BLaER1 treated with 17β-estradiol and CSF1 and Interleukin-3, amounts not matched to agents 10 nM and 100 nM (cell line): ENCODE results near the gene SLC35F3.
A peak's percentile ranks its signal among the peaks of the same experiment; 100 is the strongest.
"Not testable (repeated sequence)": the region's sequence is repeated elsewhere in the genome, so short reads cannot be mapped to it uniquely, and the experiment has no call there.

ENCODE experiments used
- H3K27ac ChIP-seq, 11 experiments: shearing (Covaris generic); formaldehyde crosslinking; 2 replicates each; pipeline ENCODE4 v1.8.1; 2022
- H3K27me3 ChIP-seq, 11 experiments: shearing (Covaris generic); formaldehyde crosslinking; 2 replicates each; pipeline ENCODE4 v1.8.1; 2022
- H3K36me3 ChIP-seq, 11 experiments: shearing (Covaris generic); formaldehyde crosslinking; 2 replicates each; pipeline ENCODE4 v1.8.1; 2022
- H3K4me1 ChIP-seq, 10 experiments: shearing (Covaris generic); formaldehyde crosslinking; 2 replicates each; pipeline ENCODE4 v1.8.1; 2022
- H3K4me2 ChIP-seq, 11 experiments: shearing (Covaris generic); formaldehyde crosslinking; 2 replicates each; pipeline ENCODE4 v1.8.1; 2022
- H3K4me3 ChIP-seq, 10 experiments: shearing (Covaris generic); formaldehyde crosslinking; 2 replicates each; pipeline ENCODE4 v1.8.1; 2022
- H3K9ac ChIP-seq, 11 experiments: shearing (Covaris generic); formaldehyde crosslinking; 2 replicates each; pipeline ENCODE4 v1.8.1; 2022
- H3K9me3 ChIP-seq, 11 experiments: shearing (Covaris generic); formaldehyde crosslinking; replicated peaks in 1 of 11; 2 replicates each; pipeline ENCODE4 v1.8.1; 2022
- H4K20me1 ChIP-seq, 11 experiments: shearing (Covaris generic); formaldehyde crosslinking; 2 replicates each; pipeline ENCODE4 v1.8.1; 2022
- Cebpa-rat ChIP-seq, 11 experiments: shearing (Covaris generic); IDR thresholded peaks; 2 replicates each; pipeline ENCODE4 v1.8.1; 2022

Gene SLC35F3

DNA sequence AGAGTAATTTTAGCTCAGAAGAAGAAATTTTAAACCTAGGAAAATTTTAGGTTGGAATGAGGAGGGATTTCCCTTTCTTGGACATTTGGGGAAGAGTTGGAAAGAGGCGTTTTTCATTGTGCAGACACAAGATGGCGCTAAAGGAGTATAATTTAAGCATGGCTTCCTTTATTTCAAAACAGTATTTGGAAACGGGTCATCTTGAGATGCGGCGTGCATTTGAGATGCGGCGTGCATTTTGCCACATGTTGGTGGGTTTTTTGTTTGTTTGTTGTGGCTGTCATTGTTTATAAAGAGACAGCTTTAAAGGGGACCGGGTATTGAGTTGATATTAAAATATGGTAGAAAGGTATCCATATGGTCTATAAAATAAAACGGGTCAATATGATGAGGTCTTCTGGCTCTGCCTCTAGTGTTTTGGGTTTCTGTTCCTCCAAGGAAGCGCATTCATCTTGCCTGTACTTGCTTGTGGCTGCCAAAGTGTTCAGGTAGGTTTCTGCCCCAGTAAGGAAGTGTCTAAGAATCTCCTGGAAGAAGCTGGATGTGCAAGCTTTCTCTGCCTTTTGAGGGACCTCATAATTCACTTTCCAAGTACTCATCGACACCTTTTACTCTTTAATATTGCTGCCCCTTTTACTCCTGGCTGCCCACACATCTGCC is 210.3 kb downstream of the SLC35F3 start:
- Histone ChIP-seq H4K20me1 (no peaks in the 10 kb centered on the region), H3K9me3 (no peaks in the 10 kb centered on the region), H3K4me1 (peaks cover 0 to 6% (median 4%) of the 10 kb centered on the region in 10 experiments; a peak in 6 of 20 replicates), H3K27me3 (no peaks in the 10 kb centered on the region), H3K27ac (no peak overlapping the region), H3K4me2 (peak overlapping the region; percentile 26 to 76 (median 64)), H3K4me3 (peak overlapping the region in 5 of 10 experiments; percentile 17 to 36 (median 35); a peak in 7 of 20 replicates), H3K9ac (peak overlapping the region in 5 of 11 experiments; percentile 9 to 24 (median 15); a peak in 2 of 22 replicates), H3K36me3 (no peaks in the 10 kb centered on the region)
- no peak for TF ChIP-seq Cebpa-rat (IDR thresholded peaks at IDR 0.05)

DNA sequence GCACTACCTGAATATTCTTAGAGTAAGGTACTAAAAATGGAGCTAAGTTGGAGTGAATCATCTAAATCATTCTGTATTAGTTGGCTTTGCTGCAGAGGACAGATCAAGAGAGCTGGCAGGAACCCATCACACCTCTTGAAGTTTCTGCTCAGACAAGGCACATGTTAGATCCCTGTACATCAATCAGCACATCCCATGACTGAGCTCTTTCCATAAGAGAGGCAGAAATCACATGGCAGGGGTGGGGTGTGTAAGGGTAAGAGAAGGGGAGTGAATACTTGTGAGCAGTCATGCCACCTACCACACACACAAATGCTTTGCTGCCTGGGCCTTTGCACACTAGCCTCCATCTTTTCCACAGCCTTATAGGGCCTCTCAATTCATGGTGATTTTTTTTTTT is 214.4 kb downstream of the SLC35F3 start:
- H4K20me1 ChIP-seq: no peaks in the 10 kb centered on the region
- no peak overlapping the region for H3K27ac ChIP-seq
- no peak for TF ChIP-seq Cebpa-rat (IDR thresholded peaks at IDR 0.05)
- H3K9ac ChIP-seq: no peak overlapping the region
- no peaks in the 10 kb centered on the region for H3K27me3 ChIP-seq
- H3K4me1 ChIP-seq: peaks cover 0 to 6% (median 4%) of the 10 kb centered on the region in 10 experiments; a peak in 6 of 20 replicates
- no peak overlapping the region for H3K4me2 ChIP-seq
- H3K9me3 ChIP-seq: peaks cover 0 to 6% (median 0%) of the 10 kb centered on the region in 11 experiments; a peak in 1 of 22 replicates
- no peak overlapping the region for H3K4me3 ChIP-seq
- no peaks in the 10 kb centered on the region for H3K36me3 ChIP-seq

DNA sequence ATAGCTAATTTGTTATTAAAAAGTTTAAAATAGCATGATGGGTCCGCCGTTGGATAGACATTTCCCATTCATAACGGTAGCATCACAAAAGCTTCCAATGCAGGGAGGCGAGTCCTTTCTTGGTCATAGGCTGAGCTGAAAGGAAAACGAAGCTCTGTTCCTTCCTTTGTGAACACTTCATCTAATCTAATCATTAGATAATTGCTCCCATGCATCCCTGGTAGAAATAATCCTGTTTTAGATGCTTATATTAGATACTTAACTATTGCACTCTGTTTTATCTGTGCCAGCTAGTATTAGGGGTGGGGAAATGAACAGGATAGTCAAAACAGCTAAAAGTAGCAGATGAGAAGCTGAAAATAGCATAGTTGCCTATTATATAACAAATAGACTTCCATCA is 215.0 kb downstream of the SLC35F3 start:
- H3K4me2 ChIP-seq: no peak overlapping the region
- H3K27me3 ChIP-seq: no peaks in the 10 kb centered on the region
- no peak for TF ChIP-seq Cebpa-rat (IDR thresholded peaks at IDR 0.05)
- H3K4me3 ChIP-seq: no peak overlapping the region
- no peak overlapping the region for H3K27ac ChIP-seq
- H4K20me1 ChIP-seq: no peaks in the 10 kb centered on the region
- H3K9ac ChIP-seq: no peak overlapping the region
- peaks cover 0 to 6% (median 0%) of the 10 kb centered on the region in 11 experiments; a peak in 1 of 22 replicates for H3K9me3 ChIP-seq
- H3K36me3 ChIP-seq: no peaks in the 10 kb centered on the region
- peaks cover 0 to 6% (median 4%) of the 10 kb centered on the region in 10 experiments; a peak in 6 of 20 replicates for H3K4me1 ChIP-seq

DNA sequence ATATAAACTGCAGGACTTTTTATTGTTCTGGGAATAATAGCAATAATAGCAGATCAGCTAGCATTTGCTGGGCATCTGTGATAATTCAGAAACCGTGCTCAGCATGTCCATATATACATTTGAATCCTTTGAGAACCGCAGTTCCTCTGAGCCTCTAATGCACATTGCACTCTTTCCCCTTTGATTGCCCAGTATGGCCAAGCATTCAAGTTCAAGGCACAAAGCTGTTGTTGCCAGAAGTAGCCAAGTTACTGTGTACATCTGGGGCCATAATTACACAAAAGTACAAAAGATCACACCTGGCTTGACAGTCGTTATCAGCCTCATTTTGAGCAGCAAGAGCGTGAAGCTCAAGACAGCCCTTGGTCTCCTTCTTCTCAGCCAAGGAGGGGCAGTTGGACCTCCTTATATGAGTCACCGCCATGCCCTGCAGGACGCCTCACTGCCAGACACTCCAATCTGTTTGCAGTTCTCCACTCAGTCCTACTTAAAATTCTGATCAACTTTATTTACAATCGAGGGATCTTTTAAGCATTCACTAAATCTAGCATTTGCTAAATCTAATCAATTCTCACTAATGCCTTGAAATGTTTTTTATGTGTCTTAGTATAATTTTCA is 216.0 kb downstream of the SLC35F3 start:
- H3K4me3 ChIP-seq: no peak overlapping the region
- H3K9me3 ChIP-seq: peaks cover 0 to 6% (median 0%) of the 10 kb centered on the region in 11 experiments; a peak in 1 of 22 replicates
- H3K36me3 ChIP-seq: no peaks in the 10 kb centered on the region
- H3K4me2 ChIP-seq: no peak overlapping the region
- H3K27me3 ChIP-seq: no peaks in the 10 kb centered on the region
- H4K20me1 ChIP-seq: no peaks in the 10 kb centered on the region
- no peak for TF ChIP-seq Cebpa-rat (IDR thresholded peaks at IDR 0.05)
- H3K27ac ChIP-seq: no peak overlapping the region
- no peak overlapping the region for H3K9ac ChIP-seq
- H3K4me1 ChIP-seq: no peaks in the 10 kb centered on the region

DNA sequence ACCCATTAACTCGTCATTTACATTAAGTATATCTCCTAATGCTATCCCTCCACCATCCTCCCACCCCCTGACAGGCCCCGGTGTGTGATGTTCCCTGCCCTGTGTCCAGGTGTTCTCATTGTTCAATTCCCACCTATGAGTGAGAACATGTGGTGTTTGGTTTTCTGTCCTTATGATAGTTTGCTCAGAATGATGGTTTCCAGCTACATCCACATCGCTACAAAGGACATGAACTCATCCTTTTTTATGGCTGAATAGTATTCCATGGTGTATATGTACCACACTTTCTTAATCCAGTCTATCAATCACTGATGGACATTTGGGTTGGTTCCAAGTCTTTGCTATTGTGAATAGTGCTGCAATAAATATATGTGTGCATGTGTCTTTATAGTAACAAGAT is 217.2 kb downstream of the SLC35F3 start:
- H4K20me1 ChIP-seq, H3K4me2 ChIP-seq: not testable (repeated sequence)

DNA sequence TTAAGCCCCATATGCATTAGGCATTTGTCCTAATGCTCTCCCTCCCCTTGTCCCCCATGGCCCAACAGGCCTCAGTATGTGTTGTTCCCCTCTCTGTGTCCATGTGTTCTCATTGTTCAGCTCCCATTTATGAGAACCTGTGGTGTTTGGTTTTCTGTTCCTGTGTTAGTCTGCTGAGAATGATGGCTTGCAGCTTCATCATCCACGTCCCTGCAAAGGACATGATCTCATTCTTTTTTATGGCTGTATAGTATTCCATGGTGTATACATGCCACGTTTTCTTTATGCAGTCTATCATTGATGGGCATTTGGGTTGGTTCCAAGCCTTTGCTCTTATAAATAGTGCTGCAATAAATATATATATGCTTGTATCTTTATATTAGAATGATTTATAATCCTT is 218.1 kb downstream of the SLC35F3 start:
- not testable (repeated sequence) for H3K27ac ChIP-seq, H4K20me1 ChIP-seq, H3K36me3 ChIP-seq, H3K4me2 ChIP-seq, H3K4me1 ChIP-seq, H3K27me3 ChIP-seq, H3K9me3 ChIP-seq, H3K4me3 ChIP-seq, H3K9ac ChIP-seq

More for the DNA sequence above, 217.2 kb downstream of the SLC35F3 start:
- not testable (repeated sequence) for H3K36me3 ChIP-seq, H3K4me1 ChIP-seq, H3K27me3 ChIP-seq, H3K27ac ChIP-seq, H3K9ac ChIP-seq, H3K4me3 ChIP-seq, H3K9me3 ChIP-seq

DNA sequence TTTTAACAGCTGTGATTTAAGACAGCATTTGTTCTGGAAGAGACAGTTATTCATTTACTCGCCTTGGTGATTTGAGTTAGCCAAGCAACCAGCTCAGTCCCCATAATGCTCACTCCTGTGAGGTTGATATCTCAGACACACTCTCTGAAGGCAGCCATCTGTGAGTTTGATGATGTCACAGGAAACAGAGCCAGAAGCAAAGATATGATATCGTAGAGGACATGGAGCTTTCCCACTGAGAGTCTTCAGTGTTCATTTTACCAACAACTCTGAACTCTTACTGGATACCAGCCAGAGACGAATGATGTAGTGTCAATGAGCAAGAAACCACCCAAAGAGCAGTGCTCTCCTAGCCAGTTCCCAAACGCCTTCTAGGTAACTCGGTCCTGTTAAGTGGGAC is 219.4 kb downstream of the SLC35F3 start:
- Histone ChIP-seq H3K27me3 (no peaks in the 10 kb centered on the region), H3K4me2 (no peak overlapping the region), H3K9ac (no peak overlapping the region), H3K36me3 (no peaks in the 10 kb centered on the region), H3K27ac (no peak overlapping the region), H3K4me3 (no peak overlapping the region), H3K9me3 (peaks cover 0 to 6% (median 0%) of the 10 kb centered on the region in 11 experiments; a peak in 1 of 22 replicates), H4K20me1 (no peaks in the 10 kb centered on the region), H3K4me1 (no peaks in the 10 kb centered on the region)
- TF ChIP-seq Cebpa-rat (IDR thresholded peaks at IDR 0.05): no peak

DNA sequence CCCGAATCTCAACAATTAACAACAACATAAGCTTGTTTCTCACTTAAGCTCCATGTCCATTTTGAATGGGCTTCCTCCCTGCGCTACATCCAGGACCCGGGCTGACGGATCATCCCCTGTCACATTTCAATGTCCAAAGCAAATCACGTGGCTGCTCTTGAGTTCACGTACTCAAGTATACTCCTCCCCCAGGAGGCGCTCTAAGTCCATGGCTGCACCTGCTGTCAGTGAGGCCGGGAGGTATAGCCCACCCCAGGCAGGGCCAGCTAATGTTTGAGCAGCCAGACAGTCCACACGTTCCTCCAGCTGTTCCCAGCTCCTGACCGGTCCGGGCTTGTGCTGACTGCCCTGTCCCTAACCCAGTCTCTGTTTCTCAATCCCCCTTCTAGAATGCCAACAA is 220.8 kb downstream of the SLC35F3 start:
- no peak overlapping the region for H3K4me2 ChIP-seq
- H3K9me3 ChIP-seq: peaks cover 0 to 6% (median 0%) of the 10 kb centered on the region in 11 experiments; a peak in 1 of 22 replicates
- H3K4me1 ChIP-seq: no peaks in the 10 kb centered on the region
- no peak overlapping the region for H3K4me3 ChIP-seq
- TF ChIP-seq Cebpa-rat (IDR thresholded peaks at IDR 0.05): no peak
- H3K36me3 ChIP-seq: no peaks in the 10 kb centered on the region
- H3K27ac ChIP-seq: no peak overlapping the region
- no peaks in the 10 kb centered on the region for H3K27me3 ChIP-seq
- no peaks in the 10 kb centered on the region for H4K20me1 ChIP-seq
- H3K9ac ChIP-seq: no peak overlapping the region

DNA sequence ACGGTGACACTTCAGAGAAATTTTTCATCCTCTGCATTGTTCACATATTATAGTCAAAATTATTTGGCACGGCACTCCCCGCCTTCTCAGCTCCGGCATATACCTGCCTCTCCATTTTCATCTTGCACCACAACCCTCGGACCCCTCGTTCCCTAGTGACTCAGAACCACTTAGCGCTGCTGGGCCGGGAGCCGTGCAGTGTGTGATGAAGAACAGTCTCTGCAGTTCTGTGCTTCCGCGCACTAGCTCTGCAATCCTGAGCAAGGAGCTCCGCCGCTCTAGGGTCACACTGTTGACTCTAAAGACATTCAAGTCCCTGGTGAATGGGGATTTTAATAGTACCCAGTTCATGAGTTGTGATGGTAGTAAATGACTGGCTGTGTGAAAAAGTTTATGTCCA is 221.2 kb downstream of the SLC35F3 start:
- no peaks in the 10 kb centered on the region for H3K27me3 ChIP-seq
- H3K9ac ChIP-seq: no peak overlapping the region
- H3K4me3 ChIP-seq: no peak overlapping the region
- no peaks in the 10 kb centered on the region for H3K36me3 ChIP-seq
- H4K20me1 ChIP-seq: no peaks in the 10 kb centered on the region
- no peak for TF ChIP-seq Cebpa-rat (IDR thresholded peaks at IDR 0.05)
- no peak overlapping the region for H3K4me2 ChIP-seq
- H3K9me3 ChIP-seq: peaks cover 0 to 6% (median 0%) of the 10 kb centered on the region in 11 experiments; a peak in 1 of 22 replicates
- no peaks in the 10 kb centered on the region for H3K4me1 ChIP-seq
- H3K27ac ChIP-seq: no peak overlapping the region
